ENCODE results near the gene MTFR1L.

- TF ChIP-seq CTCF (IDR thresholded peaks at IDR 0.05) (no peak), POLR2A (IDR thresholded peaks at IDR 0.05) (no peak)
Observed at GRCh38 chr1:25844536-25845337, 25.0 kb downstream of the MTFR1L start.

Measured in thyroid gland (tissue), 4 donors.